ENCODE data around the gene KRT6C.
"Not testable (repeated sequence)": the region's sequence is repeated elsewhere in the genome, so short reads cannot be mapped to it uniquely, and the experiment has no call there.

The KRT6C gene

GRCh38 chr12:52499806-52500560 lies 26.4 kb upstream of the KRT6C start:
- Histone ChIP-seq H3K4me1 (ENCODE audit: control insufficient read depth, insufficient read depth, low read length, poor library complexity, severe bottlenecking) (no peaks in the 10 kb centered on the region), H3K4me3 (ENCODE audit: insufficient read depth, low read depth, low read length, poor library complexity, severe bottlenecking) (no peak overlapping the region), H3K36me3 (ENCODE audit: control insufficient read depth, insufficient read depth, low read length) (no peaks in the 10 kb centered on the region)

GRCh38 chr12:52498946-52499345 lies 25.3 kb upstream of the KRT6C start:
- Histone ChIP-seq H3K4me3 (ENCODE audit: insufficient read depth, low read depth, low read length, poor library complexity, severe bottlenecking) (no peak overlapping the region), H3K27ac (ENCODE audit: insufficient read depth, low read length, poor library complexity, severe bottlenecking) (no peak overlapping the region), H3K27me3 (replicated peaks; ENCODE audit: control insufficient read depth, insufficient read depth, low read length, poor library complexity, severe bottlenecking) (no peaks in the 10 kb centered on the region), H3K36me3 (ENCODE audit: control insufficient read depth, insufficient read depth, low read length) (no peaks in the 10 kb centered on the region), H3K4me1 (ENCODE audit: control insufficient read depth, insufficient read depth, low read length, poor library complexity, severe bottlenecking) (no peaks in the 10 kb centered on the region), H3K9me3 (ENCODE audit: control insufficient read depth, low read length) (no peaks in the 10 kb centered on the region)
- no peak for DNase-seq

More at GRCh38 chr12:52499806-52500560, 26.4 kb upstream of the KRT6C start:
- no peak for DNase-seq
- Histone ChIP-seq H3K27ac (ENCODE audit: insufficient read depth, low read length, poor library complexity, severe bottlenecking) (no peak overlapping the region), H3K27me3 (replicated peaks; ENCODE audit: control insufficient read depth, insufficient read depth, low read length, poor library complexity, severe bottlenecking) (no peaks in the 10 kb centered on the region), H3K9me3 (ENCODE audit: control insufficient read depth, low read length) (no peaks in the 10 kb centered on the region)

DNA sequence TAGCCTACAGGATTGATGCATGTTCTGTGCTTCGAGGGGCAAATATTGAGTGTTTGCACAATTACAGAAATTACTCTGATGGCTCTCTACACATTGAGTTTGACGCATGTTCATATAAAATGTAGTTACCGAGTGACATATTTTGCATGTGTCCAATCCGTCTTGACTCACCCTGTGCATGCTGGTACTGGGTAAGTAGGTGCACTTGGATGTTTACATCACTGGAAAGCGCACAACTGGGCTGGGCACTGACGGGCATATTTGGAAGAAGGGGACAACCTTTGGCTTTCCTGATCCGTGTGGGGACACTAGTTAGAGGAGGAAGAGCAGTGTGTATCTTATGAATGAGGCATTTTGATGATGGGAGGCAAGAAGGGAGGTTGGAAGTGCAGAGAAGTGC lies 24.4 kb upstream of the KRT6C start:
- no peak overlapping the region for H3K4me3 ChIP-seq (ENCODE audit: insufficient read depth, low read depth, low read length, poor library complexity, severe bottlenecking)
- H3K27me3 ChIP-seq (replicated peaks; ENCODE audit: control insufficient read depth, insufficient read depth, low read length, poor library complexity, severe bottlenecking), result no peaks in the 10 kb centered on the region
- no peaks in the 10 kb centered on the region for H3K36me3 ChIP-seq (ENCODE audit: control insufficient read depth, insufficient read depth, low read length)
- H3K9me3 ChIP-seq (ENCODE audit: control insufficient read depth, low read length), result no peaks in the 10 kb centered on the region
- no peaks in the 10 kb centered on the region for H3K4me1 ChIP-seq (ENCODE audit: control insufficient read depth, insufficient read depth, low read length, poor library complexity, severe bottlenecking)
- DNase-seq, result no peak
- H3K27ac ChIP-seq (ENCODE audit: insufficient read depth, low read length, poor library complexity, severe bottlenecking), result no peak overlapping the region

GRCh38 chr12:52496590-52497071 lies 23.0 kb upstream of the KRT6C start:
- H3K9me3 ChIP-seq (ENCODE audit: control insufficient read depth, low read length), result no peaks in the 10 kb centered on the region
- DNase-seq, result no peak
- no peaks in the 10 kb centered on the region for H3K4me1 ChIP-seq (ENCODE audit: control insufficient read depth, insufficient read depth, low read length, poor library complexity, severe bottlenecking)
- no peaks in the 10 kb centered on the region for H3K27me3 ChIP-seq (replicated peaks; ENCODE audit: control insufficient read depth, insufficient read depth, low read length, poor library complexity, severe bottlenecking)
- H3K4me3 ChIP-seq (ENCODE audit: insufficient read depth, low read depth, low read length, poor library complexity, severe bottlenecking), result no peak overlapping the region
- H3K27ac ChIP-seq (ENCODE audit: insufficient read depth, low read length, poor library complexity, severe bottlenecking), result no peak overlapping the region
- H3K36me3 ChIP-seq (ENCODE audit: control insufficient read depth, insufficient read depth, low read length), result no peaks in the 10 kb centered on the region

DNA sequence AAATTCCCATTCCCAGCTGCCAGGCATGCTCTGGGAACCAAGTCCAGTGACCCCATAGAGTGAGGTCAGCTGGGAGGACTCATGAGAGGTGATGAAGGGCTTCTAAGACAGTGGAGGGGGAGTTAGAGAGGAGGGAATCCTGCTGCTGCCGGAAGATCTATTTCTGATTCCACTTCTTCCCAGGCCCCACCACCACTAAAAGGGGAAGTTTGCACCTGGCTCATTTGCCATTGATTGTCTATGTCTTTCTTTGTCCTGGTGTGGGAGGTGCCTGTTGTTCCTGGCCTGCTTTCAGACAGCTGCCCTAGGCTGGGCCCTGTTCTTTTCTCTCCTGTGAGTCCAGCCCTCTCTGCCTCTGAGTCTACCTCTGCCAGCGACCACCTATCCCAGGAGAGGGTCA lies 22.4 kb upstream of the KRT6C start:
- no peak for DNase-seq
- no peaks in the 10 kb centered on the region for H3K4me1 ChIP-seq (ENCODE audit: control insufficient read depth, insufficient read depth, low read length, poor library complexity, severe bottlenecking)
- H3K27ac ChIP-seq (ENCODE audit: insufficient read depth, low read length, poor library complexity, severe bottlenecking), result no peak overlapping the region
- no peaks in the 10 kb centered on the region for H3K9me3 ChIP-seq (ENCODE audit: control insufficient read depth, low read length)
- no peaks in the 10 kb centered on the region for H3K27me3 ChIP-seq (replicated peaks; ENCODE audit: control insufficient read depth, insufficient read depth, low read length, poor library complexity, severe bottlenecking)
- H3K4me3 ChIP-seq (ENCODE audit: insufficient read depth, low read depth, low read length, poor library complexity, severe bottlenecking), result no peak overlapping the region
- no peaks in the 10 kb centered on the region for H3K36me3 ChIP-seq (ENCODE audit: control insufficient read depth, insufficient read depth, low read length)

GRCh38 chr12:52495389-52495788 lies 21.8 kb upstream of the KRT6C start:
- no peak overlapping the region for H3K27ac ChIP-seq (ENCODE audit: insufficient read depth, low read length, poor library complexity, severe bottlenecking)
- no peak for DNase-seq
- no peak overlapping the region for H3K4me3 ChIP-seq (ENCODE audit: insufficient read depth, low read depth, low read length, poor library complexity, severe bottlenecking)
- H3K36me3 ChIP-seq (ENCODE audit: control insufficient read depth, insufficient read depth, low read length), result no peaks in the 10 kb centered on the region
- no peaks in the 10 kb centered on the region for H3K27me3 ChIP-seq (replicated peaks; ENCODE audit: control insufficient read depth, insufficient read depth, low read length, poor library complexity, severe bottlenecking)
- no peaks in the 10 kb centered on the region for H3K4me1 ChIP-seq (ENCODE audit: control insufficient read depth, insufficient read depth, low read length, poor library complexity, severe bottlenecking)
- H3K9me3 ChIP-seq (ENCODE audit: control insufficient read depth, low read length), result no peaks in the 10 kb centered on the region

DNA sequence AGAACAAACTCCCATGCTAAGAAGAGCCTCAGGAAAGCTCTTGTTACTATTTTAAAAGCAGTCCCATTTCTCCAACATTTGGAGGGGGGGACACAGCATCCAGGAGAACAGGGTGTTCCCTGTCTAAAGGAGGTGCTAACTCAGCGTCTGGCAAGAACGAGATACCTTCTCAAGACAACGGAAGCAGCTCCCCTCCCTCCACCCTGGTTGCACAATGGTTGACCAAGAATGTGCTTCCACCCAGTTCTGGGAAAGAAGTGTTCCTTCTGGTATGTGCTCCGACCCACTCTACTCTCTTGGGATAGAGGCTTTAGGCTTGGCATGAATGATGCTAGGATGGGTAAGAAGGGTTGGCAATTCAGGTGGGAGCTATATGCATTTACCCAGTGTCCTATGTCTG lies 20.9 kb upstream of the KRT6C start:
- Histone ChIP-seq H3K27ac (ENCODE audit: insufficient read depth, low read length, poor library complexity, severe bottlenecking) (no peak overlapping the region), H3K27me3 (replicated peaks; ENCODE audit: control insufficient read depth, insufficient read depth, low read length, poor library complexity, severe bottlenecking) (no peaks in the 10 kb centered on the region), H3K9me3 (ENCODE audit: control insufficient read depth, low read length) (no peaks in the 10 kb centered on the region), H3K36me3 (ENCODE audit: control insufficient read depth, insufficient read depth, low read length) (no peaks in the 10 kb centered on the region), H3K4me3 (ENCODE audit: insufficient read depth, low read depth, low read length, poor library complexity, severe bottlenecking) (no peak overlapping the region), H3K4me1 (ENCODE audit: control insufficient read depth, insufficient read depth, low read length, poor library complexity, severe bottlenecking) (no peaks in the 10 kb centered on the region)
- DNase-seq, result no peak

DNA sequence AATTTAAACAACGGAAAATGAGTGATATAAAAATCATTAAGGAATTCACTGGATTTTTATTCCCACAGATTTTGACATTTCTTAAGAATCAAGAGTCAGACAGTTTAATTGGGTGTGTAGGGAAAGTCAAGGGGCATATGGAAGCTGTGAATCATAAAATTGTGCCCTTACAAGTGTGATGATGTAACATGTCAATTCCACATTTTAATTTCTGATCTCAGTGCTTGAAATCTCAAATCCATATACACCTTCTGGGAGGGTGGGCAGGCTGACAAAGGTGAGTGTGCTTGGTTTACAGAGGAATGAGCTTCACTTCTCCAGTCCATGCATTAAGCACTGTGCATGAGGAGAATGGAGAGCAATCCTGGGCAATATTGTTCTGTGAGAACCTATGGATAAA lies 20.5 kb upstream of the KRT6C start:
- no peaks in the 10 kb centered on the region for H3K27me3 ChIP-seq (replicated peaks; ENCODE audit: control insufficient read depth, insufficient read depth, low read length, poor library complexity, severe bottlenecking)
- H3K4me1 ChIP-seq (ENCODE audit: control insufficient read depth, insufficient read depth, low read length, poor library complexity, severe bottlenecking), result no peaks in the 10 kb centered on the region
- no peaks in the 10 kb centered on the region for H3K36me3 ChIP-seq (ENCODE audit: control insufficient read depth, insufficient read depth, low read length)
- no peaks in the 10 kb centered on the region for H3K9me3 ChIP-seq (ENCODE audit: control insufficient read depth, low read length)
- H3K27ac ChIP-seq (ENCODE audit: insufficient read depth, low read length, poor library complexity, severe bottlenecking), result no peak overlapping the region
- no peak for DNase-seq
- no peak overlapping the region for H3K4me3 ChIP-seq (ENCODE audit: insufficient read depth, low read depth, low read length, poor library complexity, severe bottlenecking)

- no peaks in the 10 kb centered on the region for H3K36me3 ChIP-seq (ENCODE audit: control insufficient read depth, insufficient read depth, low read length)
- DNase-seq, result no peak
- no peaks in the 10 kb centered on the region for H3K4me1 ChIP-seq (ENCODE audit: control insufficient read depth, insufficient read depth, low read length, poor library complexity, severe bottlenecking)
- no peaks in the 10 kb centered on the region for H3K9me3 ChIP-seq (ENCODE audit: control insufficient read depth, low read length)
- no peak within 1 kb of the TSS for H3K4me3 ChIP-seq (ENCODE audit: insufficient read depth, low read depth, low read length, poor library complexity, severe bottlenecking)
- no peaks in the 10 kb centered on the region for H3K27me3 ChIP-seq (replicated peaks; ENCODE audit: control insufficient read depth, insufficient read depth, low read length, poor library complexity, severe bottlenecking)
- no peak within 1 kb of the TSS for H3K27ac ChIP-seq (ENCODE audit: insufficient read depth, low read length, poor library complexity, severe bottlenecking)
These were observed 19.6 kb upstream of the KRT6C start, which contains the start of gene KRT6A for GRCh38 chr12:52493172-52493571. Gene KRT6A (minus strand): TSS chr12:52493257. CDS start chr12:52493188, 69 bp downstream.

DNA sequence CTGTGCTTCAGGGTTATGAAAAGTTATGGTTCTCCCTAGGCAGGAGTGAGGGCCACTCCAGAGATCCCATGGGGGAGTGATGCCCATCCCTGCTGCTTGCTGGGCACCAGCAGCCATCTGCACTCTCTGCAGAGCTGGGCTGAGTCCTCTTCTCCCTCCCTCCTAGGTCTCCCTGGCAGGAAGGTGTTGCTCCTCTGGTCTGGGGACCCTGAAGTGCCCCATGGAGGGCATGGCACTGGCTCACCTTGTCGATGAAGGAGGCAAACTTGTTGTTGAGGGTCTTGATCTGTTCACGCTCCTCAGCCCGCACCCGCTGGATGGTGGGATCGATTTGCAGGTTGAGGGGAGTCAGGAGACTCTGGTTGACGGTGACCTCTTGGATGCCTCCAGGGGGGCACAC lies 18.8 kb upstream of the KRT6C start:
- H3K9me3 ChIP-seq (ENCODE audit: control insufficient read depth, low read length); H3K36me3 ChIP-seq (ENCODE audit: control insufficient read depth, insufficient read depth, low read length); H3K27ac ChIP-seq (ENCODE audit: insufficient read depth, low read length, poor library complexity, severe bottlenecking); DNase-seq; H3K27me3 ChIP-seq (replicated peaks; ENCODE audit: control insufficient read depth, insufficient read depth, low read length, poor library complexity, severe bottlenecking); H3K4me3 ChIP-seq (ENCODE audit: insufficient read depth, low read depth, low read length, poor library complexity, severe bottlenecking); H3K4me1 ChIP-seq (ENCODE audit: control insufficient read depth, insufficient read depth, low read length, poor library complexity, severe bottlenecking): not testable (repeated sequence)

Measured in effector memory CD4-positive, alpha-beta T cell (primary cell).